T-helper 1 cell treated with Interleukin-12 subunit alpha and Interleukin-12 subunit beta and Interleukin-4 antibody, amounts not matched to agents 30 ng/mL and 1 ng/mL, for 36 hours (primary cell): Measurements from ENCODE around the gene DOCK2. TPM values are rescaled to one million over a fixed set of nuclear protein-coding genes. Genes with fewer than 3 reads are reported as not detected.
"Not testable (repeated sequence)": the region's sequence is repeated elsewhere in the genome, so short reads cannot be mapped to it uniquely, and the experiment has no call there.

Experiments
- intact Hi-C: fragments of 100-400 bp; cut with micrococcal nuclease; formaldehyde crosslinking; loops from one replicate; pipeline ENCODE4 v1.15.1; 2024
- total RNA-seq: library from RNA; stranded (reverse); gene quantifications from 2 replicates; pipeline ENCODE4 v1.2.3, GENCODE V29; 2022

DOCK2 gene
- total RNA-seq, 1 donor from 2014 or later = 346 TPM

GRCh38 chr5:169711551-169712225, 74.6 kb downstream of the DOCK2 start:
- intact Hi-C loops = no loop called here

- intact Hi-C loops = no loop called here
These were observed 75.4 kb downstream of the DOCK2 start for GRCh38 chr5:169712428-169712827.

GRCh38 chr5:169716287-169716686, 79.2 kb downstream of the DOCK2 start:
- intact Hi-C loops = no loop called here

GRCh38 chr5:169717288-169717687, 80.2 kb downstream of the DOCK2 start:
- intact Hi-C loops = no loop called here

- intact Hi-C loops = no loop called here
These were observed 82.6 kb downstream of the DOCK2 start for GRCh38 chr5:169719360-169720314.

GRCh38 chr5:169721771-169722170, 84.7 kb downstream of the DOCK2 start:
- intact Hi-C loops = no loop called here

- intact Hi-C loops = no loop called here
These were observed 86.2 kb downstream of the DOCK2 start for GRCh38 chr5:169723103-169723831.

GRCh38 chr5:169724303-169725087, 87.4 kb downstream of the DOCK2 start:
- intact Hi-C loops = no loop called here

- intact Hi-C loops = not testable (repeated sequence)
These were observed 88.6 kb downstream of the DOCK2 start for GRCh38 chr5:169725665-169726064.

- intact Hi-C loops = no loop called here
These were observed 91.3 kb downstream of the DOCK2 start for GRCh38 chr5:169728418-169728817.

- intact Hi-C loops = no loop called here
These were observed 94.1 kb downstream of the DOCK2 start for GRCh38 chr5:169731221-169731620.

GRCh38 chr5:169732841-169733240, 95.8 kb downstream of the DOCK2 start:
- intact Hi-C loops = no loop called here

GRCh38 chr5:169735913-169736312, 98.8 kb downstream of the DOCK2 start:
- intact Hi-C loops = loop anchor here (1.0 kb wide), 1 partner anchor 7 kb away; no protein-coding TSS in a partner anchor

- intact Hi-C loops = no loop called here
These were observed 99.6 kb downstream of the DOCK2 start for GRCh38 chr5:169736653-169737052.

GRCh38 chr5:169740435-169740834, 103.4 kb downstream of the DOCK2 start:
- intact Hi-C loops = no loop called here

- intact Hi-C loops = loop anchor here (1.0 kb wide), 1 partner anchor 8 kb away; no protein-coding TSS in a partner anchor
These were observed 105.8 kb downstream of the DOCK2 start for GRCh38 chr5:169742771-169743296.

- intact Hi-C loops = no loop called here
These were observed 107.3 kb downstream of the DOCK2 start for GRCh38 chr5:169744336-169744735.

- intact Hi-C loops = no loop called here
These were observed 108.5 kb downstream of the DOCK2 start for GRCh38 chr5:169745441-169746146.

- intact Hi-C loops = no loop called here
These were observed 109.1 kb downstream of the DOCK2 start for GRCh38 chr5:169746147-169746694.

- intact Hi-C loops = no loop called here
These were observed 111.1 kb downstream of the DOCK2 start for GRCh38 chr5:169748174-169748573.
